MM.1S (cell line): ENCODE data around the gene TMPRSS9.

ENCODE experiments used
- EZH2 ChIP-seq: fragments of 300-600 bp; sonication (generic); optimal IDR thresholded peaks from 2 replicates; pipeline ENCODE3; 2017; ENCODE audit warnings: low read depth, mild to moderate bottlenecking, antibody characterized with exemption, low read length, mixed read lengths
- TF ChIP-seq, protein P1 (sequence below): fragments of 300-600 bp; sonication (generic); IDR thresholded peaks from 2 replicates; pipeline ENCODE4 v1.5.1; 2016; ENCODE audit warnings: antibody characterized with exemption, low read length, mixed read lengths

DNA sequence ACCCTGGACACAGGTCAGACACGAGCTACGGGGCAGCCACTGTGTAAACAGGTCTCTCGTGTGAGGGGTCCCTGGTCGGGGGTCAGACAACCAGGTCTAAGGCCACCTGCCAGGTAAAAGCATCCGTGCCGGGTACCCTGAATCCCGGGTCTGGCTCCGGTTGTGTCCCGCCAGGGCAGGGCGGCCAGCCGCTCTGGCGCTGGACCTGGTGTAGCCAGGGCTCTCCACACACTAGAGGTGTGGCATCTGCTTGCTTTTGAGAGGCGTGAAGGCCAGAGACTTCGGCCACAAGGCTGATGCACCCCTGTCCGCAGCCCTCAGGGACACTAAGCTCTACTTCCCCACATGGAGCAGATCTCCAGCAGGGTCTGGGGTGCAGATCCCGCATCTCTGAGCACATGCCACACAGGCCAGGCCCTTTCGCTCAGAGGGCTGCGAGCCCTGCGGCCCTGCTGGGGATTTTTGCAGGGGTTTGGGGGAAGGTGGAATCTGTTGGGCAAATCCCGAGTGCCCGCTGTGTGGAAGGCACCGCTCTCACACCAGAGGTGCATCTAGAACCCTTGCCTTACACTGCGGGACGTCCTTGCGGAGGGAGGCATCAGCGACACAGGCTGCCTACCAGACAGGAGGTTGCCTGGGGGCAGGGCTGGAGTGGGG lies 81.2 kb downstream of the TMPRSS9 start:
- TF ChIP-seq, protein P1, sequence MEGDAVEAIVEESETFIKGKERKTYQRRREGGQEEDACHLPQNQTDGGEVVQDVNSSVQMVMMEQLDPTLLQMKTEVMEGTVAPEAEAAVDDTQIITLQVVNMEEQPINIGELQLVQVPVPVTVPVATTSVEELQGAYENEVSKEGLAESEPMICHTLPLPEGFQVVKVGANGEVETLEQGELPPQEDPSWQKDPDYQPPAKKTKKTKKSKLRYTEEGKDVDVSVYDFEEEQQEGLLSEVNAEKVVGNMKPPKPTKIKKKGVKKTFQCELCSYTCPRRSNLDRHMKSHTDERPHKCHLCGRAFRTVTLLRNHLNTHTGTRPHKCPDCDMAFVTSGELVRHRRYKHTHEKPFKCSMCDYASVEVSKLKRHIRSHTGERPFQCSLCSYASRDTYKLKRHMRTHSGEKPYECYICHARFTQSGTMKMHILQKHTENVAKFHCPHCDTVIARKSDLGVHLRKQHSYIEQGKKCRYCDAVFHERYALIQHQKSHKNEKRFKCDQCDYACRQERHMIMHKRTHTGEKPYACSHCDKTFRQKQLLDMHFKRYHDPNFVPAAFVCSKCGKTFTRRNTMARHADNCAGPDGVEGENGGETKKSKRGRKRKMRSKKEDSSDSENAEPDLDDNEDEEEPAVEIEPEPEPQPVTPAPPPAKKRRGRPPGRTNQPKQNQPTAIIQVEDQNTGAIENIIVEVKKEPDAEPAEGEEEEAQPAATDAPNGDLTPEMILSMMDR = no peak
- TF ChIP-seq EZH2 = no peak
